HL-60/S4 treated with phorbol 12-myristate 13-acetate at 8.2 ng/mL for 4 days and 3 days (cell line): Measurements from ENCODE around the gene LIPK.

Experiments used
- in situ Hi-C: fragments of 300-500 bp; cut with MboI; formaldehyde crosslinking; loops from 2 replicates; pipeline ENCODE4 v1.15.0; 2022; ENCODE audit warnings: low sequenced_read_pairs

LIPK gene

GRCh38 chr10:88783724-88784123 is 77.7 kb downstream of the LIPK start:
- in situ Hi-C loops, result no loop called here

GRCh38 chr10:88786032-88786770 is 80.2 kb downstream of the LIPK start:
- in situ Hi-C loops, result no loop called here

GRCh38 chr10:88787463-88787862 is 81.4 kb downstream of the LIPK start:
- in situ Hi-C loops, result no loop called here

- in situ Hi-C loops, result no loop called here
Observed at GRCh38 chr10:88788924-88789323, 82.9 kb downstream of the LIPK start.

- in situ Hi-C loops, result no loop called here
Observed at GRCh38 chr10:88791924-88792323, 85.9 kb downstream of the LIPK start.

GRCh38 chr10:88792661-88793060 is 86.6 kb downstream of the LIPK start:
- in situ Hi-C loops, result no loop called here

- in situ Hi-C loops, result no loop called here
Observed at GRCh38 chr10:88793712-88794299, 87.8 kb downstream of the LIPK start.

GRCh38 chr10:88794731-88795130 is 88.7 kb downstream of the LIPK start:
- in situ Hi-C loops, result no loop called here

GRCh38 chr10:88800152-88801125 is 94.4 kb downstream of the LIPK start:
- in situ Hi-C loops, result no loop called here
